K562 (cell line): ENCODE measurements around the gene ERVW-1. TPM values are rescaled to one million over a fixed set of nuclear protein-coding genes. Genes with fewer than 3 reads are reported as not detected.

Source experiments
- ATF1 ChIP-seq, 2 experiments: fragments of 450-650 bp in 1 of 2; IDR thresholded peaks; 2 replicates each; pipeline ENCODE4 v1.6.1; 2016; ENCODE audit warnings: missing compliant biosample characterization in 1 of 2, missing genetic modification characterization in 1 of 2
- CBX5 ChIP-seq: IDR thresholded peaks from 2 replicates; pipeline ENCODE4 v1.6.1; 2014; ENCODE audit warnings: low read depth, borderline replicate concordance
- CEBPB ChIP-seq: fragments of 450-650 bp; IDR thresholded peaks from 2 replicates; pipeline ENCODE4 v1.6.1; 2016; ENCODE audit warnings: missing genetic modification characterization, missing compliant biosample characterization
- CEBPG ChIP-seq, 3 experiments: fragments of 200-800 bp in 1 of 3; sonication (Bioruptor generic) in 1 of 3; sonication (generic) in 1 of 3; formaldehyde crosslinking in 1 of 3; IDR thresholded peaks in 2 of 3; conservative IDR thresholded peaks in 1 of 3; 2 replicates each; pipeline versions ENCODE4 v1.6.1 to v1.8.0; 2016 to 2022; ENCODE audit warnings: missing compliant biosample characterization in 2 of 3, missing genetic modification characterization in 2 of 3, mild to moderate bottlenecking in 1 of 3, missing genetic modification reagents in 1 of 3
- CGGBP1 ChIP-seq: fragments of 250-450 bp; sonication (Bioruptor Pico); IDR thresholded peaks from 2 replicates; pipeline ENCODE4 v1.9.0; 2021; ENCODE audit warnings: mild to moderate bottlenecking
- HCFC1 ChIP-seq: IDR thresholded peaks from 2 replicates; pipeline ENCODE4 v1.6.1; 2012; ENCODE audit warnings: low read depth, low read length, improper control_type of control experiment
- KLF10 ChIP-seq: fragments of 250-450 bp; sonication (Bioruptor Pico); IDR thresholded peaks from 2 replicates; pipeline ENCODE4 v1.6.1; 2021; ENCODE audit warnings: matching md5 sums
- NCOA6 ChIP-seq: fragments of 450-650 bp; IDR thresholded peaks from 2 replicates; pipeline ENCODE4 v1.6.1; 2017; ENCODE audit warnings: mild to moderate bottlenecking
- NFRKB ChIP-seq: fragments of 450-650 bp; IDR thresholded peaks from 2 replicates; pipeline ENCODE4 v1.6.1; 2016; ENCODE audit warnings: low read depth
- PREB ChIP-seq: sonication (generic); formaldehyde crosslinking; IDR thresholded peaks from 2 replicates; pipeline ENCODE4 v1.8.1; 2023; ENCODE audit warnings: mild to moderate bottlenecking, missing genetic modification reagents
- RFX1 ChIP-seq: fragments of 450-650 bp; IDR thresholded peaks from 2 replicates; pipeline ENCODE4 v1.6.1; 2016; ENCODE audit warnings: mild to moderate bottlenecking, moderate library complexity
- SMAD4 ChIP-seq: fragments of 250-450 bp; sonication (Bioruptor Pico); conservative IDR thresholded peaks from 2 replicates; pipeline ENCODE4 v1.8.0; 2021; ENCODE audit warnings: inconsistent platforms, mild to moderate bottlenecking, moderate library complexity
- TBL1XR1 ChIP-seq, 2 experiments: IDR thresholded peaks; 2 replicates each; pipeline ENCODE4 v1.6.1; 2012; ENCODE audit warnings: improper control_type of control experiment in 2 of 2, low read length in 2 of 2, mild to moderate bottlenecking in 1 of 2
- ZKSCAN1 ChIP-seq: fragments of 150-350 bp; IDR thresholded peaks from 2 replicates; pipeline ENCODE4 v1.6.1; 2016; ENCODE audit warnings: low read depth, low read length
- ZNF75A ChIP-seq: fragments of 450-650 bp; formaldehyde crosslinking; IDR thresholded peaks from 2 replicates; pipeline ENCODE4 v1.4.0; 2020; ENCODE audit warnings: mild to moderate bottlenecking
- polyA plus RNA-seq, 8 experiments: library from polyadenylated mRNA; depleted of rRNA in 4 of 8; stranded (reverse) in 5 of 8; unstranded in 3 of 8; fragments of >200 nt; fragmentation: Nextera tagmentation in 2 of 8; fragmentation: Illumina TruSeq in 1 of 8; extraction: Ambion mirVana in 2 of 8; extraction: Trizol in 1 of 8; gene quantifications; 2 replicates each; pipeline versions ENCODE4 v1.2.1 to v1.2.3, GENCODE V29; 2011 to 2014; ENCODE audit warnings: inconsistent platforms in 1 of 8, missing spikeins in 1 of 8
- total RNA-seq, 7 experiments: library from RNA; depleted of rRNA in 6 of 7; stranded (reverse); fragments of >200 nt in 6 of 7; fragmentation: Illumina TruSeq in 2 of 7; extraction: Trizol in 2 of 7; gene quantifications; 2 replicates each; pipeline versions ENCODE4 v1.2.1 to v1.2.3, GENCODE V29; 2011 to 2021; ENCODE audit warnings: low replicate concordance in 1 of 7
- TF ChIP-seq, protein P1 (sequence below): fragments of 200-400 bp; formaldehyde crosslinking; IDR thresholded peaks from 2 replicates; pipeline ENCODE4 v1.6.1; 2017; ENCODE audit warnings: mild to moderate bottlenecking, low read depth, low read length, moderate library complexity
- TF ChIP-seq, protein P2 (sequence below): fragments of 450-650 bp; IDR thresholded peaks from 2 replicates; pipeline ENCODE4 v1.6.1; 2017; ENCODE audit warnings: mild to moderate bottlenecking, moderate library complexity

The ERVW-1 gene
- total and polyA plus RNA-seq, 9 of the 15 experiments (the other 6 are each of a cell fraction or from before 2014, with no cell fraction given): not detected

- TF ChIP-seq, protein P1, sequence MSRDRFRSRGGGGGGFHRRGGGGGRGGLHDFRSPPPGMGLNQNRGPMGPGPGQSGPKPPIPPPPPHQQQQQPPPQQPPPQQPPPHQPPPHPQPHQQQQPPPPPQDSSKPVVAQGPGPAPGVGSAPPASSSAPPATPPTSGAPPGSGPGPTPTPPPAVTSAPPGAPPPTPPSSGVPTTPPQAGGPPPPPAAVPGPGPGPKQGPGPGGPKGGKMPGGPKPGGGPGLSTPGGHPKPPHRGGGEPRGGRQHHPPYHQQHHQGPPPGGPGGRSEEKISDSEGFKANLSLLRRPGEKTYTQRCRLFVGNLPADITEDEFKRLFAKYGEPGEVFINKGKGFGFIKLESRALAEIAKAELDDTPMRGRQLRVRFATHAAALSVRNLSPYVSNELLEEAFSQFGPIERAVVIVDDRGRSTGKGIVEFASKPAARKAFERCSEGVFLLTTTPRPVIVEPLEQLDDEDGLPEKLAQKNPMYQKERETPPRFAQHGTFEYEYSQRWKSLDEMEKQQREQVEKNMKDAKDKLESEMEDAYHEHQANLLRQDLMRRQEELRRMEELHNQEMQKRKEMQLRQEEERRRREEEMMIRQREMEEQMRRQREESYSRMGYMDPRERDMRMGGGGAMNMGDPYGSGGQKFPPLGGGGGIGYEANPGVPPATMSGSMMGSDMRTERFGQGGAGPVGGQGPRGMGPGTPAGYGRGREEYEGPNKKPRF: no peak
- TF ChIP-seq NCOA6: no peak; the same call in 1 of the 2 replicates
- no peak for TF ChIP-seq CEBPG (CRISPR knock-in tag; IDR thresholded peaks at IDR 0.05)
- TF ChIP-seq CEBPG (tag; conservative IDR thresholded peaks at IDR 0.05 in 1 of 2, IDR thresholded peaks at IDR 0.05 in 1 of 2): peak in 1 of 2 experiments; percentile 71; a peak in 2 of 4 replicates
- no peak; the same call in 1 of the 2 replicates for TF ChIP-seq HCFC1
- TF ChIP-seq SMAD4 (CRISPR knock-in tag): peak; percentile 94
- peak; percentile 14; the same call in 1 of the 2 replicates for TF ChIP-seq NFRKB
- TF ChIP-seq ATF1 (CRISPR knock-in tag; IDR thresholded peaks at IDR 0.05): no peak
- peak; percentile 88 for TF ChIP-seq ATF1 (tag; IDR thresholded peaks at IDR 0.05)
- peak; percentile 81 for TF ChIP-seq CEBPB
- TF ChIP-seq, protein P2, sequence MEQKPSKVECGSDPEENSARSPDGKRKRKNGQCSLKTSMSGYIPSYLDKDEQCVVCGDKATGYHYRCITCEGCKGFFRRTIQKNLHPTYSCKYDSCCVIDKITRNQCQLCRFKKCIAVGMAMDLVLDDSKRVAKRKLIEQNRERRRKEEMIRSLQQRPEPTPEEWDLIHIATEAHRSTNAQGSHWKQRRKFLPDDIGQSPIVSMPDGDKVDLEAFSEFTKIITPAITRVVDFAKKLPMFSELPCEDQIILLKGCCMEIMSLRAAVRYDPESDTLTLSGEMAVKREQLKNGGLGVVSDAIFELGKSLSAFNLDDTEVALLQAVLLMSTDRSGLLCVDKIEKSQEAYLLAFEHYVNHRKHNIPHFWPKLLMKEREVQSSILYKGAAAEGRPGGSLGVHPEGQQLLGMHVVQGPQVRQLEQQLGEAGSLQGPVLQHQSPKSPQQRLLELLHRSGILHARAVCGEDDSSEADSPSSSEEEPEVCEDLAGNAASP: no peak
- TF ChIP-seq ZKSCAN1: no peak
- no peak for TF ChIP-seq RFX1
- no peak for TF ChIP-seq ZNF75A
- TF ChIP-seq CBX5: no peak
- TF ChIP-seq TBL1XR1 (IDR thresholded peaks at IDR 0.05; ENCODE audit: low read length in 2 of 2): peak in 1 of 2 experiments; percentile 66; a peak in 1 of 4 replicates
- TF ChIP-seq PREB (CRISPR knock-in tag): no peak
- 0 out of 2 replicates have a peak, but pooled peaks have one; percentile 36 for TF ChIP-seq CGGBP1 (CRISPR knock-in tag)
- TF ChIP-seq KLF10: no peak
These were observed 29.5 kb downstream of the ERVW-1 start (continued) for GRCh38 chr7:92448205-92448747.
